Endothelial cell of umbilical vein (primary cell): ENCODE results near the gene NAA10. TPM values are rescaled to one million over a fixed set of nuclear protein-coding genes. Genes with fewer than 3 reads are reported as not detected.

ENCODE experiments used
- BruUV-seq: library from RNA; stranded (reverse); fragments of 400-500 nt; replicated peaks from 2 replicates; lab custom pipeline; 2021; lab: Mats Ljungman, UMichigan
- CTCF ChIA-PET: fragments of 300-600, 350-600 bp; sonication (Branson Sonifier 250); formaldehyde crosslinking; loops from one replicate; lab custom pipeline; 2021; ENCODE audit warnings: antibody characterized with exemption, inconsistent platforms; lab: Charles Lee
- POLR2A ChIA-PET: fragments of 300-600, 350-600 bp; sonication (Branson Sonifier 250); formaldehyde crosslinking; loops from one replicate; lab custom pipeline; 2021; ENCODE audit warnings: antibody characterized with exemption, inconsistent platforms; lab: Charles Lee
- DNase-seq: peaks from one replicate; pipeline ENCODE4 v3.0.0-alpha.2; 2011; ENCODE audit warnings: low read depth, low spot score
- FAIRE-seq: peaks from 2 replicates; lab custom pipeline; 2011; peaks lifted over from hg19 to GRCh38; lab: Jason Lieb, UNC
- H2AFZ ChIP-seq: 2 replicates; pipeline ENCODE4 v1.6.0; 2012; ENCODE audit warnings: low read depth, low read length, control low read depth, inconsistent platforms
- H3K27ac ChIP-seq: 2 replicates; pipeline ENCODE4 v1.5.1; 2011; ENCODE audit warnings: low read depth, mild to moderate bottlenecking, control low read depth, low read length, moderate library complexity; ENCODE audit not compliant: insufficient read depth
- H3K27me3 ChIP-seq, 2 experiments: 2 replicates each; pipeline versions ENCODE4 v1.6.0 to v1.6.1; 2011; ENCODE audit warnings: low read length in 2 of 2, mixed read lengths in 1 of 2; ENCODE audit not compliant: control insufficient read depth in 2 of 2, insufficient read depth in 2 of 2
- H3K36me3 ChIP-seq, 2 experiments: 2 replicates in 1 of 2; 3 replicates in 1 of 2; pipeline ENCODE4 v1.5.1; 2011; ENCODE audit warnings: low read length in 2 of 2, mild to moderate bottlenecking in 1 of 2, moderate library complexity in 1 of 2; ENCODE audit not compliant: control insufficient read depth in 2 of 2, insufficient read depth in 2 of 2; ENCODE audit errors: extremely low read depth in 1 of 2
- H3K4me1 ChIP-seq: 3 replicates; pipeline ENCODE4 v1.5.1; 2011; ENCODE audit warnings: mild to moderate bottlenecking, low read length; ENCODE audit not compliant: control insufficient read depth, insufficient read depth; ENCODE audit errors: extremely low read depth
- H3K4me2 ChIP-seq: 2 replicates; pipeline ENCODE4 v1.6.1; 2011; ENCODE audit warnings: low read length, control low read depth, mixed read lengths; ENCODE audit not compliant: insufficient read depth
- H3K4me3 ChIP-seq, 3 experiments: fragments of 200-600 bp in 1 of 3; sonication (generic), shearing (Covaris generic) in 1 of 3; replicated peaks in 1 of 3; 2 replicates each; pipeline ENCODE4 v1.5.1; 2011 to 2016; ENCODE audit warnings: control low read depth in 3 of 3, low read length in 3 of 3, mild to moderate bottlenecking in 2 of 3, inconsistent platforms in 1 of 3, low read depth in 1 of 3, moderate library complexity in 1 of 3; ENCODE audit not compliant: insufficient read depth in 1 of 3
- H3K79me2 ChIP-seq: 2 replicates; pipeline ENCODE4 v1.6.0; 2012; ENCODE audit warnings: low read length, inconsistent platforms; ENCODE audit not compliant: control insufficient read depth, insufficient read depth
- H3K9ac ChIP-seq: replicated peaks from 2 replicates; pipeline ENCODE3; 2011; ENCODE audit warnings: low read length, control low read depth; ENCODE audit not compliant: insufficient read depth; ENCODE audit errors: extremely low read depth
- H3K9me1 ChIP-seq: replicated peaks from 3 replicates; pipeline ENCODE4 v1.6.0; 2011; ENCODE audit warnings: mild to moderate bottlenecking, low read length; ENCODE audit not compliant: control insufficient read depth, insufficient read depth; ENCODE audit errors: extremely low read depth
- H3K9me3 ChIP-seq: replicated peaks from 2 replicates; pipeline ENCODE4 v1.5.1; 2012; ENCODE audit warnings: low read length, inconsistent platforms; ENCODE audit not compliant: control insufficient read depth, insufficient read depth
- H4K20me1 ChIP-seq: replicated peaks from 2 replicates; pipeline ENCODE3; 2011; ENCODE audit warnings: mild to moderate bottlenecking, low read length; ENCODE audit not compliant: control insufficient read depth, insufficient read depth; ENCODE audit errors: extremely low read depth
- EZH2 ChIP-seq: IDR thresholded peaks from 2 replicates; pipeline ENCODE4 v1.6.1; 2012; ENCODE audit warnings: borderline replicate concordance, low read depth, mild to moderate bottlenecking, moderate library complexity, low read length, inconsistent platforms; ENCODE audit not compliant: severe bottlenecking
- FOS ChIP-seq: IDR thresholded peaks from 2 replicates; pipeline ENCODE4 v1.6.1; 2011; ENCODE audit warnings: mild to moderate bottlenecking, low read length, moderate library complexity, borderline replicate concordance; ENCODE audit not compliant: insufficient read depth
- GATA2 ChIP-seq: IDR thresholded peaks from 2 replicates; pipeline ENCODE4 v1.7.0; 2011; ENCODE audit warnings: low read depth, mild to moderate bottlenecking, moderate library complexity, mixed read lengths, low read length; ENCODE audit not compliant: insufficient read length, insufficient read depth
- JUN ChIP-seq: IDR thresholded peaks from 2 replicates; pipeline ENCODE4 v1.6.1; 2011; ENCODE audit warnings: borderline replicate concordance, low read depth; ENCODE audit not compliant: insufficient read length, insufficient read depth
- MYC ChIP-seq: IDR thresholded peaks from one replicate; pipeline ENCODE4 v1.6.1; 2011; ENCODE audit warnings: mild to moderate bottlenecking, low read depth, low read length
- POLR2A ChIP-seq: IDR thresholded peaks from 2 replicates; pipeline ENCODE4 v1.6.1; 2012; ENCODE audit warnings: low read depth, mild to moderate bottlenecking, control low read depth, low read length
- POLR2AphosphoS5 ChIP-seq: IDR thresholded peaks from 2 replicates; pipeline ENCODE4 v1.6.1; 2012; ENCODE audit warnings: low read depth, mild to moderate bottlenecking, control low read depth, low read length, moderate library complexity; ENCODE audit not compliant: insufficient read depth
- dilution Hi-C: fragments of 300-500 bp; cut with MboI; formaldehyde crosslinking; loops from one replicate; pipeline ENCODE4 v1.15.0; 2019; ENCODE audit warnings: low sequenced_read_pairs; ENCODE audit not compliant: extremely low pct_ligation_motif_present
- intact Hi-C: fragments of 100-400 bp; cut with micrococcal nuclease; formaldehyde crosslinking; loops from one replicate; pipeline ENCODE4 v1.10.0; 2022
- polyA plus RNA-seq, 4 experiments: library from polyadenylated mRNA; depleted of rRNA in 3 of 4; stranded (reverse) in 3 of 4; unstranded in 1 of 4; fragments of >200 nt; gene quantifications; 2 replicates each; pipeline versions ENCODE4 v1.2.1 to v1.2.3, GENCODE V29; 2011 to 2012; ENCODE audit warnings: missing spikeins in 1 of 4
- total RNA-seq: library from RNA; stranded (reverse); gene quantifications from 2 replicates; pipeline ENCODE4 v1.2.3, GENCODE V29; 2021
- TF ChIP-seq, protein P1 (sequence below), 2 donors: IDR thresholded peaks; 1 replicate in 1 of 2; 2 replicates in 1 of 2; pipeline ENCODE4 v1.5.1; 2011; ENCODE audit warnings: low read length in 2 of 2, mild to moderate bottlenecking in 2 of 2, moderate library complexity in 2 of 2, control low read depth in 1 of 2, inconsistent platforms in 1 of 2, low read depth in 1 of 2; ENCODE audit not compliant: insufficient read depth in 1 of 2; ENCODE audit errors: extremely low read depth in 1 of 2
- TF ChIP-seq, protein P2 (sequence below): IDR thresholded peaks from 2 replicates; pipeline ENCODE4 v1.6.1; 2011; ENCODE audit not compliant: insufficient read depth, insufficient read length

The NAA10 gene
- total and polyA plus RNA-seq, 2 donors (not counting 3 experiments of a cell fraction or from before 2014, with no cell fraction given) = 141 to 144 TPM

DNA sequence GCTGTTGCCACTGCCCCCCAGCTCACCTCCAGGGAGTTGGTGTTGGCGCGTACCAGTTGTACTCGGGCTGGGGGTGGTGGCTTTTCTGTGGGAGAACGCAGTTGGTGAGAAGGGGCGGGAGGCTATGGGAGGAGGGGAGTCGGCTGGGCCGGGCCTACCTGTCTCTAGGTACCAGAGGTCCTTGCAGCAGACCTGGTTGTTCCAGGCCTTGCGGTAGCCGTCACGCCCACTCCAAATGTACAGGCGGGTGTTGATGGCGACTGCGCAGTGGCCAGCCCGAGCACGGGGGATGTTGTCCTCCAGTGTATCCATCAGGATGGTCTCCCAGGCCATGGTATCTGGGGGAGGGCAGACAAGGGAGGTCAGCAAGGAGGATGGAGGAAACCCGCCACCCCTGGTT lies 25.2 kb upstream of the NAA10 start:
- no peak for DNase-seq
- no peaks in the 10 kb centered on the region for H3K9me3 ChIP-seq
- no peak overlapping the region for H3K4me3 ChIP-seq
- ChIA-PET POLR2A (no interaction called here), CTCF (no interaction called here)
- intact Hi-C loops = no loop called here
- no peak overlapping the region for H3K27ac ChIP-seq
- H3K79me2 ChIP-seq = peaks cover 23% of the 10 kb centered on the region
- BruUV-seq = no TSS peak
- no peak overlapping the region for H3K4me2 ChIP-seq
- TF ChIP-seq EZH2 = no peak
- no peak for TF ChIP-seq JUN
- TF ChIP-seq FOS = no peak
- TF ChIP-seq POLR2A = no peak
- no peak for TF ChIP-seq POLR2AphosphoS5
- TF ChIP-seq, protein P1, sequence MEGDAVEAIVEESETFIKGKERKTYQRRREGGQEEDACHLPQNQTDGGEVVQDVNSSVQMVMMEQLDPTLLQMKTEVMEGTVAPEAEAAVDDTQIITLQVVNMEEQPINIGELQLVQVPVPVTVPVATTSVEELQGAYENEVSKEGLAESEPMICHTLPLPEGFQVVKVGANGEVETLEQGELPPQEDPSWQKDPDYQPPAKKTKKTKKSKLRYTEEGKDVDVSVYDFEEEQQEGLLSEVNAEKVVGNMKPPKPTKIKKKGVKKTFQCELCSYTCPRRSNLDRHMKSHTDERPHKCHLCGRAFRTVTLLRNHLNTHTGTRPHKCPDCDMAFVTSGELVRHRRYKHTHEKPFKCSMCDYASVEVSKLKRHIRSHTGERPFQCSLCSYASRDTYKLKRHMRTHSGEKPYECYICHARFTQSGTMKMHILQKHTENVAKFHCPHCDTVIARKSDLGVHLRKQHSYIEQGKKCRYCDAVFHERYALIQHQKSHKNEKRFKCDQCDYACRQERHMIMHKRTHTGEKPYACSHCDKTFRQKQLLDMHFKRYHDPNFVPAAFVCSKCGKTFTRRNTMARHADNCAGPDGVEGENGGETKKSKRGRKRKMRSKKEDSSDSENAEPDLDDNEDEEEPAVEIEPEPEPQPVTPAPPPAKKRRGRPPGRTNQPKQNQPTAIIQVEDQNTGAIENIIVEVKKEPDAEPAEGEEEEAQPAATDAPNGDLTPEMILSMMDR (IDR thresholded peaks at IDR 0.05; ENCODE audit: extremely low read depth in 1 of 2, insufficient read depth in 1 of 2, low read depth in 1 of 2, low read length in 2 of 2) = no peak
- TF ChIP-seq MYC = no peak
- TF ChIP-seq, protein P2, sequence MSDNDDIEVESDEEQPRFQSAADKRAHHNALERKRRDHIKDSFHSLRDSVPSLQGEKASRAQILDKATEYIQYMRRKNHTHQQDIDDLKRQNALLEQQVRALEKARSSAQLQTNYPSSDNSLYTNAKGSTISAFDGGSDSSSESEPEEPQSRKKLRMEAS = no peak
- TF ChIP-seq GATA2 = no peak
- H4K20me1 ChIP-seq = no peaks in the 10 kb centered on the region
- no peaks in the 10 kb centered on the region for H3K9me1 ChIP-seq
- H2AFZ ChIP-seq = no peak overlapping the region
- no peaks in the 10 kb centered on the region for H3K27me3 ChIP-seq
- dilution Hi-C loops = no loop called here
- no peak for FAIRE-seq
- peaks cover 11 to 63% of the 10 kb centered on the region in 2 experiments for H3K36me3 ChIP-seq
- no peak overlapping the region for H3K9ac ChIP-seq
- H3K4me1 ChIP-seq = no peaks in the 10 kb centered on the region
